Duodenal mucosa (tissue), 2 donors: ENCODE data around the gene BUB1.
"Not testable (repeated sequence)": the region's sequence is repeated elsewhere in the genome, so short reads cannot be mapped to it uniquely, and the experiment has no call there.

Experiments used
- H3K27ac ChIP-seq: one replicate; pipeline ENCODE4 v1.7.0; 2013; ENCODE audit warnings: low read depth, low read length
- H3K27me3 ChIP-seq, 2 donors: one replicate each; pipeline ENCODE4 v1.7.0; 2013; ENCODE audit warnings: low read length in 2 of 2, control low read depth in 1 of 2; ENCODE audit not compliant: insufficient read depth in 2 of 2, control insufficient read depth in 1 of 2
- H3K36me3 ChIP-seq, 2 donors: one replicate each; pipeline ENCODE4 v1.7.0; 2013; ENCODE audit warnings: low read length in 2 of 2, control low read depth in 1 of 2; ENCODE audit not compliant: insufficient read depth in 2 of 2, control insufficient read depth in 1 of 2
- H3K4me1 ChIP-seq, 2 donors: one replicate each; pipeline ENCODE4 v1.7.0; 2013; ENCODE audit warnings: low read length in 2 of 2, control low read depth in 1 of 2; ENCODE audit not compliant: insufficient read depth in 2 of 2, control insufficient read depth in 1 of 2
- H3K4me3 ChIP-seq, 2 donors: one replicate each; pipeline ENCODE4 v1.7.0; 2013; ENCODE audit warnings: low read length in 2 of 2, low read depth in 1 of 2
- H3K9ac ChIP-seq, 2 donors: one replicate each; pipeline ENCODE4 v1.7.0; 2013; ENCODE audit warnings: low read length in 2 of 2, low read depth in 1 of 2
- H3K9me3 ChIP-seq, 2 donors: one replicate each; pipeline ENCODE4 v1.7.0; 2013; ENCODE audit warnings: low read length in 2 of 2, control low read depth in 1 of 2; ENCODE audit not compliant: control insufficient read depth in 1 of 2

The BUB1 gene

DNA sequence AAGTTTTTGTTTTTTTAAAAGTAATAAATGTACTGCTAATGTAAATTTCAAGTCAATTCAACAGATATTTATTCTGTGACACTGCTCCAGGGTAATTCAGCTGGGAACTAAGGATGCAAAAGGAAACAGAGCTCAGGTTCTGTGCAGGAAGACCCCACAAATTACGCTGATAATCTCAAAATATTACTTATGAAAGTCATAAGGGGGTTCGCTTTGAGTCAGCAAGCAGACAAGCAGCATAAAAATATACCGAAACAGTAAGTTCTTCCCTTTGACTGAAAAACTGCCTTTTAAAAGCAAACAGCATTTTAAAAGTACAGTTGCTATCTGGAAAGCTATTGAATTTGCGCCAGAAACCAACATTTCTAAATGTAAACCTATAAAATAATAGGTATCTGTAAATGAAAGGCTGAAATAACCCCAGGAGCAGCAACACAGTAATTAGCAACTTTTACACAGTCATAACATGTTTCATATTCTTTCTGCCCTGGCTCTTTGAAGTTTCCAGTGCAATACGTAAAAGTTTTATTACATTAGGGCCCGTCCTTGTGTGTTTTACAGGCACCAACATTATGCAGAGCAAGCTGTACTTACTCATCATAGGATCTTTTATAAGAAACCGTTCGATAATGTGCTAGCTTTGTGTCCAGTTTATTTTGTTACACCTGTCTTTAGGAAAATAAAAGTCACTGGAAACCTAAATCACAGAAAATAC lies 68.9 kb downstream of the BUB1 start:
- not testable (repeated sequence) for H3K4me1 ChIP-seq, H3K9ac ChIP-seq, H3K36me3 ChIP-seq, H3K27ac ChIP-seq, H3K4me3 ChIP-seq, H3K9me3 ChIP-seq, H3K27me3 ChIP-seq

- H3K4me1 ChIP-seq, H3K9ac ChIP-seq, H3K9me3 ChIP-seq, H3K27ac ChIP-seq, H3K27me3 ChIP-seq, H3K4me3 ChIP-seq, H3K36me3 ChIP-seq: not testable (repeated sequence)
These were observed 72.8 kb downstream of the BUB1 start for GRCh38 chr2:110605057-110605456.

- H3K9me3 ChIP-seq, H3K36me3 ChIP-seq, H3K4me3 ChIP-seq, H3K9ac ChIP-seq, H3K4me1 ChIP-seq, H3K27me3 ChIP-seq, H3K27ac ChIP-seq: not testable (repeated sequence)
These were observed 73.8 kb downstream of the BUB1 start for GRCh38 chr2:110603917-110604591.

DNA sequence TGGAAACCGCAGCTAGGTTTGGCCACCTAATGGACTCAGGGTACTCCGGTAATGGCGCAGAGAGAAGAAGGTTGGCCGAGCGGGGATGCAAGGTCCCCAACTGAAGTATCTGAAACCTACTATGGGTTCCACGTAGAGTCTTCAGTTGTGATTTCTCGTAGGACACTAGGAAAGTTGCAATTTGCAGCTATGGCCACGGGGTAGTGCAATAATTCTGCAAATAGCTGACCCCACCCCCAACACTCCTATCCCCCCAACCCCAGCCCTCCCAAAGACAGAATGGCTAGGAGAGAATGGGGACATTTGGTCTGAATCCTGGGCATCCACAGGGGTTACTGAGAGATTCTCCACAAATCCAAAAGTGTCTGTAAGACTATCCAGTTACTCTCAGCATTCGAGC lies 75.7 kb downstream of the BUB1 start:
- not testable (repeated sequence) for H3K9ac ChIP-seq, H3K27me3 ChIP-seq, H3K4me1 ChIP-seq, H3K36me3 ChIP-seq, H3K4me3 ChIP-seq, H3K27ac ChIP-seq, H3K9me3 ChIP-seq

DNA sequence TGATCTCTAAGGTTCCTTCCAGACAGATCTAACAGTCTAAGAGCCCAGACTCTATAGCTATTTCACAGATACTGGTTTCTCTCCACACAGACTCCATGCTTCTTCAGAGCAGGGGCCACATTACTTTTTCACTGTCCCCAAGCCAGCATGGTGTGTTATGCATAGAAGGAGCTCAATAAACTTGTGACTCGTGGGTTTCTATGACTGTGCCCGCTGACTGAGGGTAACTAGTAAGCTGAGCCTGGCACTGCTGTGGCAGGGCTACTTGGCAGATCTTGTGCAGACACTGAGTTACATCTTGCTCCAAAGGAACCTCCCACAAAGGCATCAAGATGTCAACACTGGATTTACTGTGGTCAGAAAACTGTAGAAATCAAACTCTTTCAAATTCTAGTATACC lies 85.9 kb downstream of the BUB1 start:
- H3K27ac ChIP-seq, H3K4me3 ChIP-seq, H3K4me1 ChIP-seq, H3K27me3 ChIP-seq, H3K9me3 ChIP-seq, H3K36me3 ChIP-seq, H3K9ac ChIP-seq: not testable (repeated sequence)

DNA sequence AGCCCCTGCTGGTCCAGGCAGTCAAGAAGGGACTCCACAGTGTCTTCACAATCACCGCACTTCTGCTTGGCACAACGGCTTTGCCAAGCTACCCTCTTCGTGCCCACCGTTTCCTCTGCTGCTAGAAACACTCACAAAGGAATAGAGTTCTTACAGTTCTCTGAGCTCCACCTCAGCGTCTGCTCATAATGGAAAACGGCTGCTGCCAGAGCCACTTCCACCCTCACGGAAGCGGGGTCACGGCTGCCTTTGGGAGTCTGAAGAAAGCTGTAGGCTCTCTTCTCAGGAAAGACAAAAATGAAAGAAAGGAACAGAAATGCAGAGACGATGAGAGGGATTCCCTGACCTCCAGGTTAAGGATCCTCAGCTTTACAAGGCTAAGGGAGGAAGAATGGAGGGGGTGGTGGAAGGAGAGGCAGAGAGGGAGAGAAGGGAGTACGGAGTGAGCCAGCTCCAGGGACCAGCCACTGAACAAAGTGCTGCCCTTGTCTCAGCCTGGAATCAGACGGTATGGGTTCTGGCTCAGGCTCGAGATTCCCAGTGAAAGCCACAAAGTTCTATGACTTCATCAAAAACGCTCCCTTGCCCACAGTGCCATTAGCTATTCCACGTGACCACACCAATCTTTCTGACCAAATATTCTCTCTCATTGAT lies 88.1 kb downstream of the BUB1 start:
- not testable (repeated sequence) for H3K27me3 ChIP-seq, H3K9ac ChIP-seq, H3K9me3 ChIP-seq, H3K4me1 ChIP-seq, H3K27ac ChIP-seq, H3K4me3 ChIP-seq, H3K36me3 ChIP-seq

GRCh38 chr2:110588520-110588919 lies 89.3 kb downstream of the BUB1 start:
- not testable (repeated sequence) for H3K9me3 ChIP-seq

More at GRCh38 chr2:110588520-110588919, 89.3 kb downstream of the BUB1 start:
- not testable (repeated sequence) for H3K27ac ChIP-seq, H3K36me3 ChIP-seq, H3K4me3 ChIP-seq, H3K27me3 ChIP-seq, H3K9ac ChIP-seq, H3K4me1 ChIP-seq
